ENCODE results near the gene SSX1. TPM values are rescaled to one million over a fixed set of nuclear protein-coding genes. Genes with fewer than 3 reads are reported as not detected.
"Not testable (repeated sequence)": the region's sequence is repeated elsewhere in the genome, so short reads cannot be mapped to it uniquely, and the experiment has no call there.

The SSX1 gene, protein sequence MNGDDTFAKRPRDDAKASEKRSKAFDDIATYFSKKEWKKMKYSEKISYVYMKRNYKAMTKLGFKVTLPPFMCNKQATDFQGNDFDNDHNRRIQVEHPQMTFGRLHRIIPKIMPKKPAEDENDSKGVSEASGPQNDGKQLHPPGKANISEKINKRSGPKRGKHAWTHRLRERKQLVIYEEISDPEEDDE
- total RNA-seq (2022) (not detected in 2 replicates), Bru-seq, nascent RNA (percentile 6 among the genes with signal in this experiment), BruChase-seq, experiment 1, labeled RNA remaining after a 6-hour chase (not detected), BruChase-seq, experiment 2, labeled RNA remaining after a 2-hour chase (not detected)
- long read RNA-seq: 0 reads

DNA sequence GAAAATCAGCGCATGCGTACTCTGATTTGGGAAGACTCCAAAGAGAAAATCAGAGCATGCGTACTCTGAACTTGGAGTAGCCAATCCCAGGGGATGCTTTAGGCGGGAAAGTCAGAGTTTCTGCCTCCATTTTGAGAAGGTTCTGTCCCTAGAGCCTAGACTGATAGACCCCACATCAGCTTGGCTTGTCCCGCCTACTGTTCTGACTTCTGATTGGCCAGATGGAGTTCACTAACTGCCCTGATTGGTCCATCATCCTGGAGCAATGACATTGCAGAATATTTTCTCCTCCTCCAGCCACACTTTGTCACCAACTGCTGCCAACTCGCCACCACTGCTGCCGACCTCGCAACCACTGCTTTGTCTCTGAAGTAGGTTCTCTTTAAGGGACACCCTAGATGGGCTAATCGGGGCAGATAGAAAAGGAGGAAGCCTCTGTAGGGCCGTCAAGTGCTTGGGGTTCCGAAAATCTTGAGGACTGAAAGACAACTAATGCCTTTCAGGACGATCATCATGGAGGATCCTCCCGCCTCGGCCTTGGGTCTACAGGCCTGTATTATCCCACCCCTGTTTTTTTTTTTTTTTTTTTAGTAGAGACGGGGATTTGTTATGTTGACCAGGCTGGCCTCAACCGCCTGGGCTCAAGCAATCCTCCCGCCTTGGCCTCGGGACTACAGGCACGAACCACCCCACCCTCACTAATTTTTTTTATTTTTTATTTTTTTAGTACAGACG, at the start of gene SSX1:
Gene SSX1, plus strand, starts transcription at position 331 of the 735 bp plus-strand sequence. CDS start 1,850 bp downstream, outside the sequence.
- H3K27ac Mint-ChIP-seq (ENCODE audit: unreplicated experiment); H3K9me3 Mint-ChIP-seq (ENCODE audit: low read depth, unreplicated experiment); CTCF ChIA-PET; H3K4me3 Mint-ChIP-seq (ENCODE audit: low read depth, unreplicated experiment); intact Hi-C loops (cut with micrococcal nuclease; ENCODE audit: unreplicated experiment); H3K27me3 Mint-ChIP-seq (ENCODE audit: unreplicated experiment); H3K36me3 Mint-ChIP-seq (ENCODE audit: insufficient read depth, unreplicated experiment); H3K4me1 Mint-ChIP-seq (ENCODE audit: low read depth, unreplicated experiment); DNase-seq; BruUV-seq (replicated peaks): not testable (repeated sequence)

DNA sequence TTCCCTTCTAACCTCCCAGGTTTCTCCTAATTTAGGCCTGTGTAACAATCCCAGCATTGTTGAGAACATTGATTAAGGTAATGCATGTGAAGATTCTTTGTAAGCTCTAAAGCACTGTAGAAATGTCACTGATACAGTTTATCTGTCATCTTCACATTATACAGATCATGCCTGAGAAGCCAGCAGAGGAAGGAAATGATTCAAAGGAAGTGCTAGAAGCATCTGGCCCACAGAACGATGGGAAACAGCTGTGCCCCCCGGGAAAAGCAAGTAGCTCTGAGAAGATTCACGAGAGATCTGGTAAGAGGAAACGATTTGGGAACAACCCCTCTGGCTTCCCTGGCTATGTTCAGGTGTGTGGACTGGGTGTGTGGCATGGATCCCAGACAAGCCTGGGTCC, 40.9 kb upstream of the SSX1 start:
- H3K4me3 Mint-ChIP-seq (ENCODE audit: low read depth, unreplicated experiment); intact Hi-C loops (cut with micrococcal nuclease; ENCODE audit: unreplicated experiment); H3K27ac Mint-ChIP-seq (ENCODE audit: unreplicated experiment); H3K9me3 Mint-ChIP-seq (ENCODE audit: low read depth, unreplicated experiment); H3K4me1 Mint-ChIP-seq (ENCODE audit: low read depth, unreplicated experiment); CTCF ChIA-PET; DNase-seq; BruUV-seq (replicated peaks); H3K36me3 Mint-ChIP-seq (ENCODE audit: insufficient read depth, unreplicated experiment): not testable (repeated sequence)
- peaks cover 27% of the 10 kb centered on the region for H3K27me3 Mint-ChIP-seq (ENCODE audit: unreplicated experiment)

DNA sequence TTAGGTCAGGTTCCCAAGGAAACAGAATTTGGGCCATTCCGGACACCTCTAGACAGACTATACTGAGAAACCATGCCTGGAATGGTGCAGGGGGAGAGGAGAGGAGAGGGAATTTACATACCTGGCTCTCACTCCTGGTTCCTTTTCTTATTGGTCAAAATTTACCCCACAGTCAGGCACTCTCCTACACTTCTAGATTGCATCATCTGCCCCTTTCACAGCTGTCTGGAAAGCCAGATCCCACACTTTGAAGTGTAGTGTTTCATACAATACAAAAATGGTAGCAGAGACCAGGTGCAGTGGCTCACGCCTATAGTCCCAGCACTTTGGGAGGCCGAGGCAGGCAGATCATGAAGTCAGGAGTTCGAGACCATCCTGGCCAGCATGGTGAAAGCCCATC, 31.0 kb upstream of the SSX1 start:
- H3K4me1 Mint-ChIP-seq (ENCODE audit: low read depth, unreplicated experiment); CTCF ChIA-PET; DNase-seq; H3K4me3 Mint-ChIP-seq (ENCODE audit: low read depth, unreplicated experiment); intact Hi-C loops (cut with micrococcal nuclease; ENCODE audit: unreplicated experiment); H3K36me3 Mint-ChIP-seq (ENCODE audit: insufficient read depth, unreplicated experiment); H3K27me3 Mint-ChIP-seq (ENCODE audit: unreplicated experiment); H3K9me3 Mint-ChIP-seq (ENCODE audit: low read depth, unreplicated experiment); BruUV-seq (replicated peaks); H3K27ac Mint-ChIP-seq (ENCODE audit: unreplicated experiment): not testable (repeated sequence)

DNA sequence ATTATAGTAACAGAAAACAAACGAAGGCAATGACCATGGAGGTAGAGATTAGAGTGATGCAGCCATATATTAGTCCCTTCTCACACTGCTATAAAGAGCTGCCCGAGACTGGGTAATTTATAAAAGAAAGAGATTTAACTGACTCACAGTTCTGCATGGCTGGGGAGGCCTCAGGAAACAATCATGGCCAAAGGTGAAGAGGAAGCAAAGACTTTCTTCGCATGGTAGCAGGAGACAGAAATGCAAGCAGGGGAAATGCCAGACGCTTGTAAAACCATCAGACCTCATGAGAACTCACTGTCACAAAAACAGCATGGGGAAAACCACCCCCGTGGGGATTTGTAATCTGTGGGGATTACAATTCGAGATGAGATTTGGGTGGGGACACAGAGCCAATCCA, 2.2 kb upstream of the SSX1 start:
- CTCF ChIA-PET; H3K4me1 Mint-ChIP-seq (ENCODE audit: low read depth, unreplicated experiment); H3K27ac Mint-ChIP-seq (ENCODE audit: unreplicated experiment); DNase-seq; intact Hi-C loops (cut with micrococcal nuclease; ENCODE audit: unreplicated experiment); H3K36me3 Mint-ChIP-seq (ENCODE audit: insufficient read depth, unreplicated experiment); BruUV-seq (replicated peaks); H3K27me3 Mint-ChIP-seq (ENCODE audit: unreplicated experiment); H3K4me3 Mint-ChIP-seq (ENCODE audit: low read depth, unreplicated experiment); H3K9me3 Mint-ChIP-seq (ENCODE audit: low read depth, unreplicated experiment): not testable (repeated sequence)

DNA sequence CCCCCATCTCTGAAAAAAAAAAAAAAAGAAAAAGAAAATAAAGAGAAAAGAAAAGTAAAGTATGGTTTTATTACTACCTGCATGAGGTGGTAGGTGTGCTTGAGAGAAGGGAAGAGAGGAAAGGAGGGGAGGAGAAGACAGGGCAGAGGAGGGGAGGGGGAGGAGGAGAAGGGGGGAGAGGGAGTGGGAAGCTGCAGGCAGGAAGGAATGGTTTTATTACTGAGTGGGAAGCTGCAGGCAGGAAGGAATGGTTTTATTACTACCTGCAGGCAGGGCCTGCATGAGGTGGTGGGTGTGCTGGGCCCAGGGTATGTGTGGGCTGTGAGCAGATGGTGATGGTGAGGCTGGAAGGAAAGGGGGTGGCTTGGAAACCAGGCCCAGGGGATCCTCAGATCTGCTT, 19.2 kb downstream of the SSX1 start:
- H3K27me3 Mint-ChIP-seq (ENCODE audit: unreplicated experiment); H3K27ac Mint-ChIP-seq (ENCODE audit: unreplicated experiment); H3K4me3 Mint-ChIP-seq (ENCODE audit: low read depth, unreplicated experiment); BruUV-seq (replicated peaks); H3K9me3 Mint-ChIP-seq (ENCODE audit: low read depth, unreplicated experiment); DNase-seq; intact Hi-C loops (cut with micrococcal nuclease; ENCODE audit: unreplicated experiment); H3K36me3 Mint-ChIP-seq (ENCODE audit: insufficient read depth, unreplicated experiment); H3K4me1 Mint-ChIP-seq (ENCODE audit: low read depth, unreplicated experiment); CTCF ChIA-PET: not testable (repeated sequence)

DNA sequence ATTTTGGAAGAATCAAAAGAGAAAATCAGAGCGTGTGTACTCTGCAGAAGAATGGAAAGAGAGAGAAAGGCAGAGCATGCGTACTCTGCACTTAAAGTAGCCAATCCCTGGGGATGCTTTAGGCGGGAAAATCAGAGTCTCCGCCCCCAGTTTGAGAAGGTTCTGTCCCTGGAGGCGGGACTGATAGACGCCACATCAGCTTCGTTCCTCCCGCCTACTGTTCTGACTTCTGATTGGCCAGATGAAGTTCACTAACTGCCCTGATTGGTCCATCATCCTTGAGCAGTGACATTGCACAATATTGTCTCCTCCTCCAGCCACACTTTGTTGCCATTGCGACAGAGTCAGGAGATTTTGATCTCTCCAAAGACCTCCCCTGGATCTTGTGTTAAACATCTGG, 23.8 kb downstream of the SSX1 start:
- H3K27ac Mint-ChIP-seq (ENCODE audit: unreplicated experiment): no peak overlapping the region
- no TSS peak for BruUV-seq (replicated peaks)
- H3K4me3 Mint-ChIP-seq (ENCODE audit: low read depth, unreplicated experiment): no peak overlapping the region
- H3K9me3 Mint-ChIP-seq (ENCODE audit: low read depth, unreplicated experiment): no peaks in the 10 kb centered on the region
- H3K4me1 Mint-ChIP-seq (ENCODE audit: low read depth, unreplicated experiment): no peaks in the 10 kb centered on the region
- no peaks in the 10 kb centered on the region for H3K36me3 Mint-ChIP-seq (ENCODE audit: insufficient read depth, unreplicated experiment)
- TF ChIP-seq, protein P1, sequence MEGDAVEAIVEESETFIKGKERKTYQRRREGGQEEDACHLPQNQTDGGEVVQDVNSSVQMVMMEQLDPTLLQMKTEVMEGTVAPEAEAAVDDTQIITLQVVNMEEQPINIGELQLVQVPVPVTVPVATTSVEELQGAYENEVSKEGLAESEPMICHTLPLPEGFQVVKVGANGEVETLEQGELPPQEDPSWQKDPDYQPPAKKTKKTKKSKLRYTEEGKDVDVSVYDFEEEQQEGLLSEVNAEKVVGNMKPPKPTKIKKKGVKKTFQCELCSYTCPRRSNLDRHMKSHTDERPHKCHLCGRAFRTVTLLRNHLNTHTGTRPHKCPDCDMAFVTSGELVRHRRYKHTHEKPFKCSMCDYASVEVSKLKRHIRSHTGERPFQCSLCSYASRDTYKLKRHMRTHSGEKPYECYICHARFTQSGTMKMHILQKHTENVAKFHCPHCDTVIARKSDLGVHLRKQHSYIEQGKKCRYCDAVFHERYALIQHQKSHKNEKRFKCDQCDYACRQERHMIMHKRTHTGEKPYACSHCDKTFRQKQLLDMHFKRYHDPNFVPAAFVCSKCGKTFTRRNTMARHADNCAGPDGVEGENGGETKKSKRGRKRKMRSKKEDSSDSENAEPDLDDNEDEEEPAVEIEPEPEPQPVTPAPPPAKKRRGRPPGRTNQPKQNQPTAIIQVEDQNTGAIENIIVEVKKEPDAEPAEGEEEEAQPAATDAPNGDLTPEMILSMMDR (IDR thresholded peaks at IDR 0.05; ENCODE audit: unreplicated experiment): no peak
- H3K27me3 Mint-ChIP-seq (ENCODE audit: unreplicated experiment): no peaks in the 10 kb centered on the region
- no peak for DNase-seq
- CTCF ChIA-PET: no interaction called here
- intact Hi-C loops (cut with micrococcal nuclease; ENCODE audit: unreplicated experiment): no loop called here

DNA sequence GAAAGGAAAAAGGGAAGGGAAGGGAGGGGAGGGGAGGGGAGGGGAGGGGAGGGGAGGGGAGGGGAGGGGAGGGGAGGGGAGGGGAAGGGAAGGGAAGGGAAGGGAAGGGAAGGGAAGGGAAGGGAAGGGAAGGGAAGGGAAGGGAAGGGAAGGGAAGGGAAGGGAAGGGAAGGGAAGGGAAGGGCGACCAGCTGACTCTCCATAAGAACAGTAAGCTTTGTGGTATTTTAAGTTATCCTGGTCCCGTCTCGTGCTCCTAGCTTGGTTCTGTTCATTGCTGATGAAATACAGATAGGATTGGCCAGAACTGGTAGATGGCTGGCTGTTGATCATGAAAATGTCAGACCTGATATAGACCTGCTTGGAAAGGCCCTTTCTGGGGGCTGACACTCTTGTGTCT, 25.5 kb downstream of the SSX1 start:
- H3K9me3 Mint-ChIP-seq (ENCODE audit: low read depth, unreplicated experiment); intact Hi-C loops (cut with micrococcal nuclease; ENCODE audit: unreplicated experiment); H3K27ac Mint-ChIP-seq (ENCODE audit: unreplicated experiment); H3K36me3 Mint-ChIP-seq (ENCODE audit: insufficient read depth, unreplicated experiment); BruUV-seq (replicated peaks); DNase-seq; H3K4me3 Mint-ChIP-seq (ENCODE audit: low read depth, unreplicated experiment); CTCF ChIA-PET; H3K27me3 Mint-ChIP-seq (ENCODE audit: unreplicated experiment); H3K4me1 Mint-ChIP-seq (ENCODE audit: low read depth, unreplicated experiment): not testable (repeated sequence)

All from Calu3 (cell line).